WTC11 (cell line): ENCODE measurements around the gene NDUFAF2. TPM values are rescaled to one million over a fixed set of nuclear protein-coding genes. Genes with fewer than 3 reads are reported as not detected.

Experiments used
- ATAC-seq: fragments of 200-7000 bp; cut with Tn5 transposase; 2 replicates; pipeline ENCODE4 v1.10.0; 2021; ENCODE audit warnings: mild to moderate bottlenecking, moderate library complexity
- CTCF ChIA-PET: fragments of 300-600 bp; sonication (Branson Sonifier 250); formaldehyde crosslinking; loops from one replicate; lab custom pipeline; 2021; ENCODE audit warnings: antibody characterized with exemption; lab: Charles Lee
- POLR2A ChIA-PET: fragments of 350-600 bp; sonication (Branson Sonifier 250); formaldehyde crosslinking; loops from one replicate; lab custom pipeline; 2021; ENCODE audit warnings: antibody characterized with exemption; lab: Charles Lee
- DNase-seq: peaks from one replicate; pipeline ENCODE4 v3.0.0; 2021; ENCODE audit warnings: low spot score
- H3K27ac Mint-ChIP-seq: 2 replicates; pipeline ENCODE4 v1.8.0; 2021; ENCODE audit warnings: mixed read lengths
- H3K27me3 Mint-ChIP-seq: 2 replicates; pipeline ENCODE4 v1.8.0; 2021; ENCODE audit warnings: low read depth, mild to moderate bottlenecking, moderate library complexity, mixed read lengths
- H3K36me3 Mint-ChIP-seq: 2 replicates; pipeline ENCODE4 v1.8.0; 2021; ENCODE audit warnings: mixed read lengths
- H3K4me1 Mint-ChIP-seq: 2 replicates; pipeline ENCODE4 v1.8.0; 2022; ENCODE audit warnings: mixed read lengths
- H3K4me3 Mint-ChIP-seq: 2 replicates; pipeline ENCODE4 v1.8.0; 2021; ENCODE audit warnings: mild to moderate bottlenecking, moderate library complexity, mixed read lengths
- H3K9me3 Mint-ChIP-seq: 2 replicates; pipeline ENCODE4 v1.8.0; 2021; ENCODE audit warnings: mixed read lengths
- CREM ChIP-seq: sonication (generic); formaldehyde crosslinking; IDR thresholded peaks from 2 replicates; pipeline ENCODE4 v1.8.1; 2022; ENCODE audit warnings: mild to moderate bottlenecking, missing genetic modification reagents, moderate library complexity
- ELF4 ChIP-seq: sonication (generic); formaldehyde crosslinking; IDR thresholded peaks from 2 replicates; pipeline ENCODE4 v1.8.1; 2022; ENCODE audit warnings: low read depth, mild to moderate bottlenecking, moderate library complexity, missing genetic modification reagents
- ETV6 ChIP-seq: sonication (generic); formaldehyde crosslinking; IDR thresholded peaks from 2 replicates; pipeline ENCODE4 v1.8.1; 2022; ENCODE audit warnings: mild to moderate bottlenecking, missing genetic modification reagents
- FOXP1 ChIP-seq: sonication (generic); formaldehyde crosslinking; IDR thresholded peaks from 2 replicates; pipeline ENCODE4 v1.8.0; 2022; ENCODE audit warnings: missing genetic modification reagents, mild to moderate bottlenecking, moderate library complexity, borderline replicate concordance
- MXD4 ChIP-seq: fragments of 250-450 bp; sonication (Bioruptor Pico); IDR thresholded peaks from 2 replicates; pipeline ENCODE4 v1.8.0; 2021; ENCODE audit warnings: mild to moderate bottlenecking, moderate library complexity, borderline replicate concordance
- MYBL2 ChIP-seq: sonication (generic); formaldehyde crosslinking; IDR thresholded peaks from 2 replicates; pipeline ENCODE4 v1.8.1; 2023; ENCODE audit warnings: mild to moderate bottlenecking, moderate library complexity, missing genetic modification reagents
- NFE2L1 ChIP-seq: sonication (generic); formaldehyde crosslinking; IDR thresholded peaks from 2 replicates; pipeline ENCODE4 v1.8.1; 2023; ENCODE audit warnings: missing genetic modification reagents
- NR1H2 ChIP-seq: sonication (generic); formaldehyde crosslinking; IDR thresholded peaks from 2 replicates; pipeline ENCODE4 v1.9.0; 2021; ENCODE audit warnings: mild to moderate bottlenecking, moderate library complexity, missing genetic modification reagents
- OVOL2 ChIP-seq: fragments of 250-450 bp; sonication (Bioruptor Pico); IDR thresholded peaks from 2 replicates; pipeline ENCODE4 v1.9.0; 2021; ENCODE audit warnings: mild to moderate bottlenecking, borderline replicate concordance
- RELA ChIP-seq: sonication (generic); formaldehyde crosslinking; IDR thresholded peaks from 2 replicates; pipeline ENCODE4 v1.8.1; 2022; ENCODE audit warnings: missing genetic modification reagents, mild to moderate bottlenecking, borderline replicate concordance
- RORB ChIP-seq: fragments of 250-450 bp; sonication (Bioruptor Pico); IDR thresholded peaks from 2 replicates; pipeline ENCODE4 v1.9.0; 2021; ENCODE audit warnings: mild to moderate bottlenecking
- SMAD4 ChIP-seq: sonication (generic); formaldehyde crosslinking; IDR thresholded peaks from 2 replicates; pipeline ENCODE4 v1.8.0; 2022; ENCODE audit warnings: mild to moderate bottlenecking, missing genetic modification reagents
- SOX15 ChIP-seq: fragments of 250-450 bp; sonication (Bioruptor Pico); IDR thresholded peaks from 2 replicates; pipeline ENCODE4 v1.9.0; 2021; ENCODE audit warnings: mild to moderate bottlenecking
- TCF7 ChIP-seq: sonication (generic); formaldehyde crosslinking; IDR thresholded peaks from 2 replicates; pipeline ENCODE4 v1.8.0; 2022; ENCODE audit warnings: mild to moderate bottlenecking, low read depth, missing genetic modification reagents, moderate library complexity
- ZBTB21 ChIP-seq: sonication (generic); formaldehyde crosslinking; IDR thresholded peaks from 2 replicates; pipeline ENCODE4 v1.8.1; 2023; ENCODE audit warnings: mild to moderate bottlenecking, missing genetic modification reagents, borderline replicate concordance
- total RNA-seq: library from RNA; stranded (reverse); gene quantifications from 3 replicates; pipeline ENCODE4 v1.2.3, GENCODE V29; 2021
- TF ChIP-seq, protein P1 (sequence below): sonication (generic); formaldehyde crosslinking; IDR thresholded peaks from 2 replicates; pipeline ENCODE4 v1.8.1; 2022; ENCODE audit warnings: low read depth, mild to moderate bottlenecking, moderate library complexity, missing genetic modification reagents, borderline replicate concordance
- TF ChIP-seq, protein P2 (sequence below): sonication (generic); formaldehyde crosslinking; IDR thresholded peaks from 2 replicates; pipeline ENCODE4 v1.8.0; 2023; ENCODE audit warnings: mild to moderate bottlenecking, missing genetic modification reagents
- TF ChIP-seq, protein P3 (sequence below): fragments of 200-600 bp; IDR thresholded peaks from 2 replicates; pipeline ENCODE4 v1.8.0; 2022; ENCODE audit warnings: antibody characterized with exemption
- TF ChIP-seq, protein P4 (sequence below): sonication (generic); formaldehyde crosslinking; IDR thresholded peaks from 2 replicates; pipeline ENCODE4 v1.8.1; 2023; ENCODE audit warnings: mild to moderate bottlenecking, moderate library complexity, missing genetic modification reagents
- TF ChIP-seq, protein P5 (sequence below): sonication (generic); formaldehyde crosslinking; IDR thresholded peaks from 2 replicates; pipeline ENCODE4 v1.8.0; 2022; ENCODE audit warnings: mild to moderate bottlenecking, missing genetic modification reagents

NDUFAF2 gene
- total RNA-seq, 1 experiment from 2014 or later: 42.0 TPM

DNA sequence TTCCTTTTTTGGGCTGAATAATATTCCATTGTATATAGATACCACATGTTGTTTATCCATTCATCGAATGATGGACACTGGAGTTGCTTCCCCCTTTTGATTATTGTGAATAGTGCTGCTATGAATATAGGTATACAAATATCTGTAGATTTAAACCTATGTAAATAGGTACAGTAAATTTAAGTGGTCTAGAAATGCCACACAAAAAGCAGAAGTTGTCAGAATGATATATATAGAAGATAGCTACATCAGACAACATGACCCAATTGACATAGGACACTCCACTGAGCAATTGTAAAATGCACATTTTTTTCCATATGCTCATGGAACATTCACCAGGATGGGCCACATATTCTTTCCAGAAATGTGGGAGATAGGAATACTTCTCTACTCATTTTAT lies 139.7 kb downstream of the NDUFAF2 start:
- Mint-ChIP-seq H3K4me1 (no peaks in the 10 kb centered on the region), H3K9me3 (peaks cover 19% of the 10 kb centered on the region; the same call in 1 of the 2 replicates), H3K4me3 (no peak overlapping the region), H3K36me3 (no peaks in the 10 kb centered on the region), H3K27me3 (no peaks in the 10 kb centered on the region), H3K27ac (no peak overlapping the region)
- TF ChIP-seq NR1H2 (CRISPR knock-in tag) (no peak), ELF4 (CRISPR knock-in tag) (no peak), ZBTB21 (no peak), MXD4 (CRISPR knock-in tag) (no peak), RORB (no peak), SOX15 (CRISPR knock-in tag) (no peak), MYBL2 (CRISPR knock-in tag) (no peak), OVOL2 (no peak), ETV6 (CRISPR knock-in tag) (no peak), NFE2L1 (CRISPR knock-in tag) (no peak)
- TF ChIP-seq, protein P1, sequence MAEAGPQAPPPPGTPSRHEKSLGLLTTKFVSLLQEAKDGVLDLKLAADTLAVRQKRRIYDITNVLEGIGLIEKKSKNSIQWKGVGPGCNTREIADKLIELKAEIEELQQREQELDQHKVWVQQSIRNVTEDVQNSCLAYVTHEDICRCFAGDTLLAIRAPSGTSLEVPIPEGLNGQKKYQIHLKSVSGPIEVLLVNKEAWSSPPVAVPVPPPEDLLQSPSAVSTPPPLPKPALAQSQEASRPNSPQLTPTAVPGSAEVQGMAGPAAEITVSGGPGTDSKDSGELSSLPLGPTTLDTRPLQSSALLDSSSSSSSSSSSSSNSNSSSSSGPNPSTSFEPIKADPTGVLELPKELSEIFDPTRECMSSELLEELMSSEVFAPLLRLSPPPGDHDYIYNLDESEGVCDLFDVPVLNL (CRISPR knock-in tag): no peak
- TF ChIP-seq, protein P2, sequence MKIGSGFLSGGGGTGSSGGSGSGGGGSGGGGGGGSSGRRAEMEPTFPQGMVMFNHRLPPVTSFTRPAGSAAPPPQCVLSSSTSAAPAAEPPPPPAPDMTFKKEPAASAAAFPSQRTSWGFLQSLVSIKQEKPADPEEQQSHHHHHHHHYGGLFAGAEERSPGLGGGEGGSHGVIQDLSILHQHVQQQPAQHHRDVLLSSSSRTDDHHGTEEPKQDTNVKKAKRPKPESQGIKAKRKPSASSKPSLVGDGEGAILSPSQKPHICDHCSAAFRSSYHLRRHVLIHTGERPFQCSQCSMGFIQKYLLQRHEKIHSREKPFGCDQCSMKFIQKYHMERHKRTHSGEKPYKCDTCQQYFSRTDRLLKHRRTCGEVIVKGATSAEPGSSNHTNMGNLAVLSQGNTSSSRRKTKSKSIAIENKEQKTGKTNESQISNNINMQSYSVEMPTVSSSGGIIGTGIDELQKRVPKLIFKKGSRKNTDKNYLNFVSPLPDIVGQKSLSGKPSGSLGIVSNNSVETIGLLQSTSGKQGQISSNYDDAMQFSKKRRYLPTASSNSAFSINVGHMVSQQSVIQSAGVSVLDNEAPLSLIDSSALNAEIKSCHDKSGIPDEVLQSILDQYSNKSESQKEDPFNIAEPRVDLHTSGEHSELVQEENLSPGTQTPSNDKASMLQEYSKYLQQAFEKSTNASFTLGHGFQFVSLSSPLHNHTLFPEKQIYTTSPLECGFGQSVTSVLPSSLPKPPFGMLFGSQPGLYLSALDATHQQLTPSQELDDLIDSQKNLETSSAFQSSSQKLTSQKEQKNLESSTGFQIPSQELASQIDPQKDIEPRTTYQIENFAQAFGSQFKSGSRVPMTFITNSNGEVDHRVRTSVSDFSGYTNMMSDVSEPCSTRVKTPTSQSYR (CRISPR knock-in tag): no peak
- DNase-seq (no peak), ATAC-seq (no peak)
- POLR2A ChIA-PET: no interaction called here
- CTCF ChIA-PET: no interaction called here

DNA sequence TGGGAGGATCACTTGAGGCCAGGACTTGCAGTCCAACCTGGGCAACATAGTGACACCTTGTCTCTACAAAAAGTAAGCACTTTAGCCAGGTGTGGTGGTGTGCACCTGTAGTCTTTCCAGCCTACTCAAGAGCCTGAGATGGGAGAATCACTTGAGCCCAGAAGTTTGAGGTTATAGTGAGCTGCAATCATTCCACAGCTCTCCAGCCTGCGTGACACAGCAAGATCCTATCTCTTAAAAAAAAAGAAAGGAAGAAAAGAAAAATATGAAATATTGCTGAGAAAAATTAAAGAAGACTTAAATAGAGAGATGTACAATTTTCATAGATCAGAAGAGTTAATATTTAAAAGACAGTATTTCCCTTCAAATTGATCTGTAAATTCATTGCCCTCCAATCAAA lies 140.9 kb downstream of the NDUFAF2 start:
- CTCF ChIA-PET: no interaction called here
- TF ChIP-seq CREM: no peak
- no peak for TF ChIP-seq RELA
- TF ChIP-seq FOXP1 (CRISPR knock-in tag): no peak
- H3K4me1 Mint-ChIP-seq: no peaks in the 10 kb centered on the region
- H3K36me3 Mint-ChIP-seq: no peaks in the 10 kb centered on the region
- H3K27ac Mint-ChIP-seq: no peak overlapping the region
- peaks cover 19% of the 10 kb centered on the region; the same call in 1 of the 2 replicates for H3K9me3 Mint-ChIP-seq
- no peak overlapping the region for H3K4me3 Mint-ChIP-seq
- H3K27me3 Mint-ChIP-seq: no peaks in the 10 kb centered on the region
- POLR2A ChIA-PET: no interaction called here
- ATAC-seq (no peak), DNase-seq (no peak)

DNA sequence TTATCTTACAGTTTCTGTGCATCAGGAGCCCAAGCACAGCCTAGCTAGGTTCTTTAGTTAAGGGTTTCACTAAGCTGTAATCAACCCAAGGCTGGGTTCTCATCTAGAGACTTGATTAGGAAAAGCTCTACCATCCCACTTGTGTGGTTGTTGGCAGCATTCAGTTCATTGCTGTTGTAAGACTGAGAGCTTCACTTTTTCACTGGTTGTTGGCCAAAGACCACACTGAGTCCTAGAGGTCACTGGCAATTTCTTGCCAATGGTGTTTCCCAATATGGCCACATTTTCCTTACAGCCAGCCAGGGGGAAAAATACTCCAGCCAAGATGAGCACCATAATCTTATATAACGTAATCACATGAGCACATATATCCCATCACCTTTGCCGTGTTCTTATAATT lies 142.9 kb downstream of the NDUFAF2 start:
- no peak overlapping the region for H3K27ac Mint-ChIP-seq
- TF ChIP-seq, protein P3, sequence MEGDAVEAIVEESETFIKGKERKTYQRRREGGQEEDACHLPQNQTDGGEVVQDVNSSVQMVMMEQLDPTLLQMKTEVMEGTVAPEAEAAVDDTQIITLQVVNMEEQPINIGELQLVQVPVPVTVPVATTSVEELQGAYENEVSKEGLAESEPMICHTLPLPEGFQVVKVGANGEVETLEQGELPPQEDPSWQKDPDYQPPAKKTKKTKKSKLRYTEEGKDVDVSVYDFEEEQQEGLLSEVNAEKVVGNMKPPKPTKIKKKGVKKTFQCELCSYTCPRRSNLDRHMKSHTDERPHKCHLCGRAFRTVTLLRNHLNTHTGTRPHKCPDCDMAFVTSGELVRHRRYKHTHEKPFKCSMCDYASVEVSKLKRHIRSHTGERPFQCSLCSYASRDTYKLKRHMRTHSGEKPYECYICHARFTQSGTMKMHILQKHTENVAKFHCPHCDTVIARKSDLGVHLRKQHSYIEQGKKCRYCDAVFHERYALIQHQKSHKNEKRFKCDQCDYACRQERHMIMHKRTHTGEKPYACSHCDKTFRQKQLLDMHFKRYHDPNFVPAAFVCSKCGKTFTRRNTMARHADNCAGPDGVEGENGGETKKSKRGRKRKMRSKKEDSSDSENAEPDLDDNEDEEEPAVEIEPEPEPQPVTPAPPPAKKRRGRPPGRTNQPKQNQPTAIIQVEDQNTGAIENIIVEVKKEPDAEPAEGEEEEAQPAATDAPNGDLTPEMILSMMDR: no peak
- TF ChIP-seq, protein P4, sequence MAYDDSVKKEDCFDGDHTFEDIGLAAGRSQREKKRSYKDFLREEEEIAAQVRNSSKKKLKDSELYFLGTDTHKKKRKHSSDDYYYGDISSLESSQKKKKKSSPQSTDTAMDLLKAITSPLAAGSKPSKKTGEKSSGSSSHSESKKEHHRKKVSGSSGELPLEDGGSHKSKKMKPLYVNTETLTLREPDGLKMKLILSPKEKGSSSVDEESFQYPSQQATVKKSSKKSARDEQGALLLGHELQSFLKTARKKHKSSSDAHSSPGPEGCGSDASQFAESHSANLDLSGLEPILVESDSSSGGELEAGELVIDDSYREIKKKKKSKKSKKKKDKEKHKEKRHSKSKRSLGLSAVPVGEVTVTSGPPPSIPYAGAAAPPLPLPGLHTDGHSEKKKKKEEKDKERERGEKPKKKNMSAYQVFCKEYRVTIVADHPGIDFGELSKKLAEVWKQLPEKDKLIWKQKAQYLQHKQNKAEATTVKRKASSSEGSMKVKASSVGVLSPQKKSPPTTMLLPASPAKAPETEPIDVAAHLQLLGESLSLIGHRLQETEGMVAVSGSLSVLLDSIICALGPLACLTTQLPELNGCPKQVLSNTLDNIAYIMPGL (CRISPR knock-in tag): no peak
- TF ChIP-seq MYBL2 (CRISPR knock-in tag) (no peak), SMAD4 (no peak), TCF7 (no peak), CREM (no peak)
- TF ChIP-seq, protein P5, sequence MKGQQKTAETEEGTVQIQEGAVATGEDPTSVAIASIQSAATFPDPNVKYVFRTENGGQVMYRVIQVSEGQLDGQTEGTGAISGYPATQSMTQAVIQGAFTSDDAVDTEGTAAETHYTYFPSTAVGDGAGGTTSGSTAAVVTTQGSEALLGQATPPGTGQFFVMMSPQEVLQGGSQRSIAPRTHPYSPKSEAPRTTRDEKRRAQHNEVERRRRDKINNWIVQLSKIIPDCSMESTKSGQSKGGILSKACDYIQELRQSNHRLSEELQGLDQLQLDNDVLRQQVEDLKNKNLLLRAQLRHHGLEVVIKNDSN (CRISPR knock-in tag): no peak
- CTCF ChIA-PET: no interaction called here
- ATAC-seq: no peak
- H3K9me3 Mint-ChIP-seq: peaks cover 25% of the 10 kb centered on the region
- peaks cover 4% of the 10 kb centered on the region; the same call in 1 of the 2 replicates for H3K36me3 Mint-ChIP-seq
- no peak for DNase-seq
- no peak overlapping the region for H3K4me3 Mint-ChIP-seq
- POLR2A ChIA-PET: no interaction called here
- no peaks in the 10 kb centered on the region for H3K4me1 Mint-ChIP-seq
- no peaks in the 10 kb centered on the region for H3K27me3 Mint-ChIP-seq
